Kidney epithelial cell (primary cell): ENCODE measurements around the gene MORN1. TPM values are rescaled to one million over a fixed set of nuclear protein-coding genes. Genes with fewer than 3 reads are reported as not detected.

ENCODE experiments used
- DNase-seq: peaks from one replicate; pipeline ENCODE4 v3.0.0-alpha.2; 2010; ENCODE audit warnings: low read depth
- H3K27me3 ChIP-seq: 2 replicates; pipeline ENCODE4 v1.6.0; 2011; ENCODE audit warnings: low read length; ENCODE audit not compliant: control insufficient read depth, insufficient read depth
- H3K36me3 ChIP-seq: 2 replicates; pipeline ENCODE4 v1.5.1; 2011; ENCODE audit warnings: low read length; ENCODE audit not compliant: control insufficient read depth, insufficient read depth
- H3K4me3 ChIP-seq: 2 replicates; pipeline ENCODE4 v1.5.1; 2011; ENCODE audit warnings: low read depth, mild to moderate bottlenecking, control low read depth, low read length
- total RNA-seq: library from RNA; depleted of rRNA; stranded (reverse); fragments of >200 nt; gene quantifications from 2 replicates; pipeline ENCODE4 v1.2.3, GENCODE V29; 2015
- TF ChIP-seq, protein P1 (sequence below): IDR thresholded peaks from 2 replicates; pipeline ENCODE4 v1.5.1; 2011; ENCODE audit warnings: mild to moderate bottlenecking, moderate library complexity, low read length, control low read depth, inconsistent platforms; ENCODE audit not compliant: insufficient read depth, poor library complexity, severe bottlenecking

The MORN1 gene
- total RNA-seq, 1 donor from 2014 or later, result 8.4 TPM

DNA sequence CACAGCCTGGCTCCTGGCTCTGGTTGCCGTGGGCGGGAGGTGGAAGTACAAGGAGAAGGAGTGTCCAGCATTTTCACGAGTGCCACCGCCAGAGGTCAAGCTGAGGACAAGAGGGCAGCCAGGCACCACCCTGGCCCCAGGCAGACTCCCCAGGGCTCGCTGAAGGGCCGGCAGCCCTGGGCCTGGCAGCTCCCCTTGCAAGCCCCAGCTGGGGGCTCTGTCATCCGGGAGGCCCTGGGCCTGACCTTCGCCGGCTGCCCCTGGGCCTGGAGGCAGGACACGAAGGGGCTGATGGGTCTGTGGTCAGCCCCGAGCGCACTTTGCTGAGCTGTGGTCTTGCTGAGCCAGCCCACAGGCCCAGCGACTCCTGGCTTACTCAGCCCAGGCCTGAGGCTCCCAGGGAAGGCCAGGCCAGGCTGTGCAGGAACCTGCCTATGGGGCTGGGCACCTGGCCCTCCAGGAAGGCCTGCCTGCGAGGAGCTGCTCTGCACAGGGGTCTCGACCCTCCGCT, 74.8 kb downstream of the MORN1 start:
- Histone ChIP-seq H3K4me3 (no peak overlapping the region), H3K36me3 (no peaks in the 10 kb centered on the region), H3K27me3 (no peaks in the 10 kb centered on the region)
- no peak for DNase-seq
- TF ChIP-seq, protein P1, sequence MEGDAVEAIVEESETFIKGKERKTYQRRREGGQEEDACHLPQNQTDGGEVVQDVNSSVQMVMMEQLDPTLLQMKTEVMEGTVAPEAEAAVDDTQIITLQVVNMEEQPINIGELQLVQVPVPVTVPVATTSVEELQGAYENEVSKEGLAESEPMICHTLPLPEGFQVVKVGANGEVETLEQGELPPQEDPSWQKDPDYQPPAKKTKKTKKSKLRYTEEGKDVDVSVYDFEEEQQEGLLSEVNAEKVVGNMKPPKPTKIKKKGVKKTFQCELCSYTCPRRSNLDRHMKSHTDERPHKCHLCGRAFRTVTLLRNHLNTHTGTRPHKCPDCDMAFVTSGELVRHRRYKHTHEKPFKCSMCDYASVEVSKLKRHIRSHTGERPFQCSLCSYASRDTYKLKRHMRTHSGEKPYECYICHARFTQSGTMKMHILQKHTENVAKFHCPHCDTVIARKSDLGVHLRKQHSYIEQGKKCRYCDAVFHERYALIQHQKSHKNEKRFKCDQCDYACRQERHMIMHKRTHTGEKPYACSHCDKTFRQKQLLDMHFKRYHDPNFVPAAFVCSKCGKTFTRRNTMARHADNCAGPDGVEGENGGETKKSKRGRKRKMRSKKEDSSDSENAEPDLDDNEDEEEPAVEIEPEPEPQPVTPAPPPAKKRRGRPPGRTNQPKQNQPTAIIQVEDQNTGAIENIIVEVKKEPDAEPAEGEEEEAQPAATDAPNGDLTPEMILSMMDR, result no peak

DNA sequence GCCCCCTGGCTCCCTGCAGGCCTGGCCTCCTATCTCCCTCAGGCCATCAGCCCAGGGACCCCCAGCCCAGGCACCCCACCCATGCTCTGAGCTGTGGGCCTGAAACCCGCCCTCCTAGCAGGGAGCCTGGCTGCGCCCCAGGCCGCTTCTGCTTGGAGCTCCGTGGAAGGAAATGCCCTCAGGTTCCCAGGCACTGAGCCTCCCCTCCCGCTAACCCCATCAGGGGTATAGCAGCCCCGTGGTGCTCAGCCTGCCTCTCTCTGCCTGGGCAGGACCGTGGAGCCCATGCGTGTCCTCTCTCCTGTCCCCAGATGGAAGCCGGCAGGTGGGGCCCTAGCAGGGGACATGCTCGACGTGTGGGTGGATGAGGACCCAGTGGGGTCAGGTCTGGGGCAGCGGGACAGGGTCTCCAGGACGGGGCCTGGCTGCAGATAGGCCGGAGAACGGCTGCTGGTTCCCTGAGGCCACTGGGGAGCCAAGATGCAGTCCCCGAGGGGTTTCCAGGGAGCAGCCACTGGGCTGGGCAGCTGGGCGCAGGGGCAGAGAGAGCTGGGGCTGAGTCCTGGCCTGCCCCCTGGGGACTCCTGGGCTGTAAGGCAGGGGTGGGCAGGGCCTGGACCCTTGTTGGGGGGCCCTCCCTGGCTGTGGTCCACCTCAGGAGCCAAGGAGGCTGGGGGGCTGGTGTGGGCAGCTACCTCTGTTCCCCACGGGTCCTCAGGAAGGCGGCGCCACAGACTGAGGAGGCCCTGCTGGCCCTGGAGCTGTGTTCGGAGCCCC, 75.5 kb downstream of the MORN1 start:
- TF ChIP-seq, protein P1, result no peak
- no peaks in the 10 kb centered on the region for H3K27me3 ChIP-seq
- H3K4me3 ChIP-seq, result no peak overlapping the region
- H3K36me3 ChIP-seq, result no peaks in the 10 kb centered on the region
- no peak for DNase-seq

DNA sequence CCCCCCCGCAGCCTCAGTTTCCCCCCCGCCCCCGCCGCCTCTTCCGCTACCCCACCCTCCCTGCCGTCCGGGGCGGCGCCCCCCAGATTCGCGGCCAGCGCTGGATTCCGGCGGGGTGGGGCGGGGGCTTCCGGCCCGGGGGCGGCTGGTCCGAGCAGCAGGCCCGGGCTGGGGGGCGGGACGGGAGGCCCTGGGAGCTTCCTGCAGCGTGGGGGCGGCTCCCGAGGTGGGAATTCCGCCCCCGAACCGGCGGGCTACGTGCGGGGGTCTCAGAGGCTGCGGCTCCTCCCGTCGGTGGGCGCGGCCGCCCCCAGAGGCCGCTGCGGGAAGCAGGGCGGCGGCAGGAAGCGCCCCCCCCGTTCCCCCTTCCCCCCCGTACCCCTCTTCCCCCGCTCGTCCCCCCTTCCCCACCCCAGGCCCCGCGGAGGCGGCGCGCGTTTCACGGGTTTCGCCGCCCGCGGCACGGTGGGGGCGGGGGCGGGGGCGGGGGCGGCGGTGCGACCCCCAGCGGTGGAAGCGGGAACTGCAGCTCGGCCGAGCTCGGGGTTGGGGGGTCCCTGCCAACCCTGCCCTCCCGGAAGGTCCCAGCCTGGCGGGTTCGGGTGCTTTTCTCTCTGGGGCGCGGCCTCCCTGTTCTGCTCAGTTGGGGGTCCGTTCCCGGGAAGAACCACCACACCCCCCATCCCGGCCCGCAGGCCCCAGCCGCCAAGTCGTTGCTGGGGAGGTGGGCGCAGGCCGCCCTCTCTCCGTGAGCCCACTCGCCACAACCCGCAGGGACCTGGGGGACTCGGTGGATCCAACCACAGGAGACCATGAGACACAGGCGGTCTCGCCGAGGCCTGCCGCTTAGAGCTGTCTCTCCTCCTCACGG, 76.3 kb downstream of the MORN1 start:
- Histone ChIP-seq H3K4me3 (peak overlapping the region; percentile 50), H3K27me3 (no peaks in the 10 kb centered on the region), H3K36me3 (no peaks in the 10 kb centered on the region)
- DNase-seq, result no peak
- TF ChIP-seq, protein P1, result peak; percentile 58

DNA sequence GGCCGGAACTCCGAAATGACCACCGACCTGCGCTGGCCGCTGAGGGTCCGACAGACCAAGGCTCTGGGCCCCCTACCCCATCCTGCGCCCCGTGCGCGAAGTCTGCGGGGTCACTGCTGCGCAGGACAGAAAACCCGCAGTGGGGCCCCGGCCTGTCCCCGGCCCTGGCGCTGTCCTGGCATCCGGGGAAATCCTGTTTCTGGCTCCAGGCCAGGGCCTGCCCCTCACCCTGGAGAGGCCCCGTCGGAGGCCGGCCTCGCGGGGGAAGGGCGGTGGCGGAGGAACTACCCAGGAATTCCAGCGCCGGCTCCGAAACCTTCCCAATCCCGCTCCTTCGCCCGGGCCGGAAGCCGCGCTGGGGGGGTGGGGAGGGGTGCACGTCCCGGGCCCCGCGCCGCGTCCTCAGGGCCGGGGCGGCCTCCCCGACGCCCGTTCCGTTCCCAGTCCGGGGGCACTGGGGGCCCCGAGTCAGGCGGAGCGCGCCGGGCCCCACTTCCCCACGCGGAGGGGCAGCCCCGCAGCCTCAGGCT, 77.0 kb downstream of the MORN1 start:
- TF ChIP-seq, protein P1, result no peak
- no peak for DNase-seq
- Histone ChIP-seq H3K4me3 (peak overlapping the region; percentile 50), H3K27me3 (no peaks in the 10 kb centered on the region), H3K36me3 (no peaks in the 10 kb centered on the region)

DNA sequence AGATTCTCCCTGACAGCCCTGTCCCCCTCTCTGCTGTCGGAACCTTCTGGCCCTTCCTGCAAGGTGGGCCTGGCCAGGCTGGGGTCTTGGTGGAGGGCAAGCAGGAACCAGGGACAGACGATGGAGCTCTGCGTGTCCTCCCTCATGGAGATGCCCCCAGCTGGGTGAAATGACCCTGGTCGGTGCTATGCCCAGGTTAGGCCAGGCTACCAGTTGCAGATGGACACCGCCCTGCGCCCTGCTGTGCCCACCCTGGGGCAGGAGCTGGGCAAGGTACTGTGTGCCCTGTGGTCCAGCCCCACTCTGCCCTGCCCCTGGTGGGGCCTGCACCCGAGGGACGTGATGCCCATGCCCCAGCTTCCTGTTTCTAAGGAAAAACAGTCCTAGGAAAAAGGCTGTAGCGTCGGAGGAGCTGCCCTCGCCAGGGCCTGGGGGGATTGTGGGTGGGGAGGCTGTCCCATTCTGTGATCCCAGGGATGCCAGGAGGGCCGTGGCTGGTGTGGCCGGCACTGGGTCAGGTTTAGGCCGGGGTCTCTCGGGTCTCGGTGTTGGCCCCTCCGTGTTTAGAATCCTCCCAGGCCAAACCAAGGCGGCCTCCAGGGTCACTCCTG, 77.6 kb downstream of the MORN1 start:
- no peak for DNase-seq
- Histone ChIP-seq H3K27me3 (no peaks in the 10 kb centered on the region), H3K36me3 (no peaks in the 10 kb centered on the region), H3K4me3 (peak overlapping the region; percentile 50)
- TF ChIP-seq, protein P1, result no peak
